Ishikawa (cell line): ENCODE measurements around the gene MLLT1.

ENCODE experiments used
- TAF1 ChIP-seq: IDR thresholded peaks from 2 replicates; pipeline ENCODE4 v1.6.1; 2012; ENCODE audit warnings: low read depth, mild to moderate bottlenecking
- TEAD4 ChIP-seq: IDR thresholded peaks from 2 replicates; pipeline ENCODE4 v1.6.1; 2012
- TF ChIP-seq, protein P1 (sequence below): IDR thresholded peaks from 2 replicates; pipeline ENCODE4 v1.6.1; 2012; ENCODE audit warnings: low read depth, mild to moderate bottlenecking

GRCh38 chr19:6198896-6199239 is 80.9 kb downstream of the MLLT1 start:
- TF ChIP-seq, protein P1, sequence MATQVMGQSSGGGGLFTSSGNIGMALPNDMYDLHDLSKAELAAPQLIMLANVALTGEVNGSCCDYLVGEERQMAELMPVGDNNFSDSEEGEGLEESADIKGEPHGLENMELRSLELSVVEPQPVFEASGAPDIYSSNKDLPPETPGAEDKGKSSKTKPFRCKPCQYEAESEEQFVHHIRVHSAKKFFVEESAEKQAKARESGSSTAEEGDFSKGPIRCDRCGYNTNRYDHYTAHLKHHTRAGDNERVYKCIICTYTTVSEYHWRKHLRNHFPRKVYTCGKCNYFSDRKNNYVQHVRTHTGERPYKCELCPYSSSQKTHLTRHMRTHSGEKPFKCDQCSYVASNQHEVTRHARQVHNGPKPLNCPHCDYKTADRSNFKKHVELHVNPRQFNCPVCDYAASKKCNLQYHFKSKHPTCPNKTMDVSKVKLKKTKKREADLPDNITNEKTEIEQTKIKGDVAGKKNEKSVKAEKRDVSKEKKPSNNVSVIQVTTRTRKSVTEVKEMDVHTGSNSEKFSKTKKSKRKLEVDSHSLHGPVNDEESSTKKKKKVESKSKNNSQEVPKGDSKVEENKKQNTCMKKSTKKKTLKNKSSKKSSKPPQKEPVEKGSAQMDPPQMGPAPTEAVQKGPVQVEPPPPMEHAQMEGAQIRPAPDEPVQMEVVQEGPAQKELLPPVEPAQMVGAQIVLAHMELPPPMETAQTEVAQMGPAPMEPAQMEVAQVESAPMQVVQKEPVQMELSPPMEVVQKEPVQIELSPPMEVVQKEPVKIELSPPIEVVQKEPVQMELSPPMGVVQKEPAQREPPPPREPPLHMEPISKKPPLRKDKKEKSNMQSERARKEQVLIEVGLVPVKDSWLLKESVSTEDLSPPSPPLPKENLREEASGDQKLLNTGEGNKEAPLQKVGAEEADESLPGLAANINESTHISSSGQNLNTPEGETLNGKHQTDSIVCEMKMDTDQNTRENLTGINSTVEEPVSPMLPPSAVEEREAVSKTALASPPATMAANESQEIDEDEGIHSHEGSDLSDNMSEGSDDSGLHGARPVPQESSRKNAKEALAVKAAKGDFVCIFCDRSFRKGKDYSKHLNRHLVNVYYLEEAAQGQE = no peak
- TF ChIP-seq TAF1 (no peak), TEAD4 (no peak)
